ENCODE data around the gene CNTN4. TPM values are rescaled to one million over a fixed set of nuclear protein-coding genes. Genes with fewer than 3 reads are reported as not detected.

CNTN4 gene
- total RNA-seq, 1 donor from 2014 or later = 23.0 TPM

- Mint-ChIP-seq H3K4me1 (ENCODE audit: low read depth, unreplicated experiment) (peaks cover 12% of the 10 kb centered on the region), H3K27ac (ENCODE audit: unreplicated experiment) (no peak overlapping the region), H3K4me3 (ENCODE audit: unreplicated experiment) (no peak overlapping the region), H3K27me3 (ENCODE audit: unreplicated experiment) (peaks cover 1% of the 10 kb centered on the region), H3K36me3 (ENCODE audit: unreplicated experiment) (no peaks in the 10 kb centered on the region), H3K9me3 (ENCODE audit: unreplicated experiment) (no peaks in the 10 kb centered on the region)
- DNase-seq = no peak
- no peak for TF ChIP-seq CTCF (IDR thresholded peaks at IDR 0.05; ENCODE audit: partially characterized antibody, unreplicated experiment)
Measured at GRCh38 chr3:2851361-2851760, 752.7 kb downstream of the CNTN4 start.

GRCh38 chr3:2851835-2852234, 753.2 kb downstream of the CNTN4 start:
- no peak for DNase-seq
- Mint-ChIP-seq H3K27me3 (ENCODE audit: unreplicated experiment) (peaks cover 1% of the 10 kb centered on the region), H3K36me3 (ENCODE audit: unreplicated experiment) (no peaks in the 10 kb centered on the region), H3K4me1 (ENCODE audit: low read depth, unreplicated experiment) (peaks cover 12% of the 10 kb centered on the region), H3K9me3 (ENCODE audit: unreplicated experiment) (no peaks in the 10 kb centered on the region), H3K4me3 (ENCODE audit: unreplicated experiment) (no peak overlapping the region), H3K27ac (ENCODE audit: unreplicated experiment) (no peak overlapping the region)
- TF ChIP-seq CTCF (IDR thresholded peaks at IDR 0.05; ENCODE audit: partially characterized antibody, unreplicated experiment) = no peak

GRCh38 chr3:2853651-2854050, 755.0 kb downstream of the CNTN4 start:
- H3K4me1 Mint-ChIP-seq (ENCODE audit: low read depth, unreplicated experiment) = peaks cover 8% of the 10 kb centered on the region
- H3K9me3 Mint-ChIP-seq (ENCODE audit: unreplicated experiment) = no peaks in the 10 kb centered on the region
- H3K27me3 Mint-ChIP-seq (ENCODE audit: unreplicated experiment) = no peaks in the 10 kb centered on the region
- no peak overlapping the region for H3K27ac Mint-ChIP-seq (ENCODE audit: unreplicated experiment)
- H3K36me3 Mint-ChIP-seq (ENCODE audit: unreplicated experiment) = no peaks in the 10 kb centered on the region
- no peak overlapping the region for H3K4me3 Mint-ChIP-seq (ENCODE audit: unreplicated experiment)
- no peak for TF ChIP-seq CTCF (IDR thresholded peaks at IDR 0.05; ENCODE audit: partially characterized antibody, unreplicated experiment)
- DNase-seq = no peak

- Mint-ChIP-seq H3K9me3 (ENCODE audit: unreplicated experiment) (no peaks in the 10 kb centered on the region), H3K27me3 (ENCODE audit: unreplicated experiment) (peaks cover 2% of the 10 kb centered on the region), H3K4me3 (ENCODE audit: unreplicated experiment) (no peak overlapping the region), H3K36me3 (ENCODE audit: unreplicated experiment) (no peaks in the 10 kb centered on the region), H3K27ac (ENCODE audit: unreplicated experiment) (no peak overlapping the region), H3K4me1 (ENCODE audit: low read depth, unreplicated experiment) (peaks cover 5% of the 10 kb centered on the region)
- TF ChIP-seq CTCF (IDR thresholded peaks at IDR 0.05; ENCODE audit: partially characterized antibody, unreplicated experiment) = no peak
- DNase-seq = no peak
Measured at GRCh38 chr3:2856138-2857133, 757.8 kb downstream of the CNTN4 start.

- no peaks in the 10 kb centered on the region for H3K9me3 Mint-ChIP-seq (ENCODE audit: unreplicated experiment)
- H3K4me1 Mint-ChIP-seq (ENCODE audit: low read depth, unreplicated experiment) = peaks cover 5% of the 10 kb centered on the region
- TF ChIP-seq CTCF (IDR thresholded peaks at IDR 0.05; ENCODE audit: partially characterized antibody, unreplicated experiment) = no peak
- no peak overlapping the region for H3K4me3 Mint-ChIP-seq (ENCODE audit: unreplicated experiment)
- no peak overlapping the region for H3K27ac Mint-ChIP-seq (ENCODE audit: unreplicated experiment)
- DNase-seq = no peak
- peaks cover 2% of the 10 kb centered on the region for H3K27me3 Mint-ChIP-seq (ENCODE audit: unreplicated experiment)
- no peaks in the 10 kb centered on the region for H3K36me3 Mint-ChIP-seq (ENCODE audit: unreplicated experiment)
Measured at GRCh38 chr3:2860626-2861025, 762.0 kb downstream of the CNTN4 start.
